Renal pelvis (tissue), 4 donors: ENCODE measurements around the gene ACBD7. TPM values are rescaled to one million over a fixed set of nuclear protein-coding genes. Genes with fewer than 3 reads are reported as not detected.

Experiments used
- DNase-seq: peaks from one replicate; pipeline ENCODE4 v3.0.0-alpha.2; 2013
- polyA plus RNA-seq, 3 donors: library from polyadenylated mRNA; unstranded; fragments of 120-200 nt; gene quantifications; one replicate each; pipeline ENCODE4 v1.2.1, GENCODE V29; 2013; ENCODE audit not compliant: insufficient read length in 3 of 3

ACBD7 gene
- polyA plus RNA-seq, 3 donors, result 5.0 to 6.6 (median 6.0) TPM

- DNase-seq, result peak; percentile 95
These were observed 8.6 kb upstream of the ACBD7 start, which contains the start of gene RPP38 for GRCh38 chr10:15097011-15097812. Gene RPP38 (plus strand): TSS chr10:15097355. CDS start chr10:15103315, 5,960 bp downstream.

GRCh38 chr10:15096661-15097010 is 8.1 kb upstream of the ACBD7 start:
- no peak for DNase-seq

GRCh38 chr10:15092855-15093408 is 4.4 kb upstream of the ACBD7 start:
- DNase-seq, result no peak

GRCh38 chr10:15091418-15091817 is 2.8 kb upstream of the ACBD7 start:
- DNase-seq, result no peak

GRCh38 chr10:15084502-15084922 is 4.1 kb downstream of the ACBD7 start:
- peak; percentile 89 for DNase-seq

- DNase-seq, result no peak
These were observed 4.7 kb downstream of the ACBD7 start for GRCh38 chr10:15083674-15084501.

GRCh38 chr10:15075421-15075820 is 13.2 kb downstream of the ACBD7 start:
- DNase-seq, result no peak

GRCh38 chr10:15072358-15072757 is 16.2 kb downstream of the ACBD7 start:
- no peak for DNase-seq

- DNase-seq, result no peak
These were observed 19.3 kb downstream of the ACBD7 start for GRCh38 chr10:15069230-15069629.

GRCh38 chr10:15068802-15069201 is 19.8 kb downstream of the ACBD7 start:
- no peak for DNase-seq

GRCh38 chr10:15067154-15067553 is 21.4 kb downstream of the ACBD7 start:
- no peak for DNase-seq

GRCh38 chr10:15060638-15061037 is 27.9 kb downstream of the ACBD7 start:
- DNase-seq, result no peak

- no peak for DNase-seq
These were observed 28.7 kb downstream of the ACBD7 start for GRCh38 chr10:15059914-15060313.

GRCh38 chr10:15058689-15059088 is 29.9 kb downstream of the ACBD7 start:
- DNase-seq, result no peak

- no peak for DNase-seq
These were observed 35.5 kb downstream of the ACBD7 start for GRCh38 chr10:15053061-15053460.

- DNase-seq, result no peak
These were observed 36.5 kb downstream of the ACBD7 start for GRCh38 chr10:15052121-15052520.

GRCh38 chr10:15049533-15049932 is 39.0 kb downstream of the ACBD7 start:
- no peak for DNase-seq

- DNase-seq, result peak; percentile 54
These were observed 42.0 kb downstream of the ACBD7 start for GRCh38 chr10:15046626-15047025.

GRCh38 chr10:15045380-15045779 is 43.2 kb downstream of the ACBD7 start:
- no peak for DNase-seq

GRCh38 chr10:15043674-15044073 is 44.9 kb downstream of the ACBD7 start, which contains the start of gene OLAH:
Gene OLAH (plus strand): TSS chr10:15043943. CDS start chr10:15047289, 3,346 bp downstream.
- DNase-seq, result no peak

GRCh38 chr10:15038416-15038815 is 50.2 kb downstream of the ACBD7 start:
- DNase-seq, result no peak

- no peak for DNase-seq
These were observed 50.9 kb downstream of the ACBD7 start for GRCh38 chr10:15037691-15038090.
